Body of pancreas (tissue), 4 donors: Measurements from ENCODE around the gene THAP12. TPM values are rescaled to one million over a fixed set of nuclear protein-coding genes. Genes with fewer than 3 reads are reported as not detected.

ENCODE experiments used
- ATAC-seq: fragments of 150-250 bp; one replicate; pipeline ENCODE4 v1.9.1; 2016
- DNase-seq, 4 donors: peaks; one replicate each; pipeline ENCODE4 v3.0.0-alpha.2; 2019
- H3K27ac ChIP-seq, 4 donors: fragments of 200-600 bp; sonication (generic); 1 replicate in 3 of 4; 2 replicates in 1 of 4; pipeline versions ENCODE4 v1.5.1 to v1.6.1; 2016 to 2019; ENCODE audit warnings: mild to moderate bottlenecking in 1 of 4, mixed read lengths in 1 of 4, moderate library complexity in 1 of 4
- H3K27me3 ChIP-seq, 2 donors: fragments of 200-600 bp; sonication (generic); one replicate each; pipeline ENCODE4 v1.6.0; 2016; ENCODE audit warnings: mild to moderate bottlenecking in 1 of 2
- H3K36me3 ChIP-seq, 2 donors: fragments of 200-600 bp; sonication (generic); replicated peaks in 1 of 2; 2 replicates each; pipeline ENCODE4 v1.5.1; 2016; ENCODE audit warnings: low read depth in 2 of 2; ENCODE audit not compliant: insufficient read depth in 1 of 2
- H3K4me1 ChIP-seq: fragments of 200-600 bp; sonication (generic); one replicate; pipeline ENCODE4 v1.6.0; 2016
- H3K4me3 ChIP-seq, 2 donors: fragments of 200-600 bp; sonication (generic); 1 replicate in 1 of 2; 2 replicates in 1 of 2; pipeline ENCODE4 v1.5.1; 2016 to 2019
- H3K9me3 ChIP-seq, 3 donors: fragments of 200-600 bp; sonication (generic); 1 replicate in 2 of 3; 2 replicates in 1 of 3; pipeline ENCODE4 v1.5.1; 2016
- POLR2A ChIP-seq, 3 donors: fragments of 450-650 bp; IDR thresholded peaks; one replicate each; pipeline ENCODE4 v1.6.1; 2016; ENCODE audit warnings: antibody characterized with exemption in 3 of 3, mild to moderate bottlenecking in 2 of 3
- WGBS, 2 donors: methylation state at CpG; one replicate each; pipeline ENCODE4 v1.1.5; 2017; 5-methylcytosine and 5-hydroxymethylcytosine counted together
- intact Hi-C: fragments of 100-400 bp; cut with DNase I; formaldehyde crosslinking; loops from one replicate; pipeline ENCODE4 v1.15.1; 2023
- total RNA-seq, 2 donors: library from RNA; depleted of rRNA; stranded (reverse); fragments of >200 nt; gene quantifications; one replicate each; pipeline ENCODE4 v1.1.0, GENCODE V29; 2016
- TF ChIP-seq, protein P1 (sequence below), 7 experiments: fragments of 450-650 bp in 4 of 7; fragments of 200-600 bp in 3 of 7; sonication (generic) in 3 of 7; IDR thresholded peaks; one replicate each; pipeline ENCODE4 v1.5.1; 2016 to 2019; ENCODE audit warnings: antibody characterized with exemption in 7 of 7

Gene THAP12
- total RNA-seq, 2 donors from 2014 or later = 42.5 to 47.5 TPM

DNA sequence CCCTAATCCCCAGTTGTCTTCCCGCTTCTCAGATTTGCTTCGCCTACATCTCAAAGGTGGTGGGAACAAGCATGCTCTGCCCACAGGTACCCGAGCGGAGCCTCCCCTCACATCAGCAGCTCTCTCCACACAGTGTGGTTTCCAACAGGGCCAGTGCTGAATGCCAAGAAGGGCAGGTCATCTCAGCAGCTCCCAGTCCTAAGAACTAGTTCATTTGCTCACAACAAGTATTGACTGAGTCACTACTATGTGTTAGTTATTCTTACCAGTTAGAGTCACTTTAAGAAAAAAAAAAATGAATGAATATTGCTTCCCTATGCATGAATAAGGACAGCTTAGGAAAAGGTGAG is 66.2 kb downstream of the THAP12 start:
- TF ChIP-seq, protein P1, sequence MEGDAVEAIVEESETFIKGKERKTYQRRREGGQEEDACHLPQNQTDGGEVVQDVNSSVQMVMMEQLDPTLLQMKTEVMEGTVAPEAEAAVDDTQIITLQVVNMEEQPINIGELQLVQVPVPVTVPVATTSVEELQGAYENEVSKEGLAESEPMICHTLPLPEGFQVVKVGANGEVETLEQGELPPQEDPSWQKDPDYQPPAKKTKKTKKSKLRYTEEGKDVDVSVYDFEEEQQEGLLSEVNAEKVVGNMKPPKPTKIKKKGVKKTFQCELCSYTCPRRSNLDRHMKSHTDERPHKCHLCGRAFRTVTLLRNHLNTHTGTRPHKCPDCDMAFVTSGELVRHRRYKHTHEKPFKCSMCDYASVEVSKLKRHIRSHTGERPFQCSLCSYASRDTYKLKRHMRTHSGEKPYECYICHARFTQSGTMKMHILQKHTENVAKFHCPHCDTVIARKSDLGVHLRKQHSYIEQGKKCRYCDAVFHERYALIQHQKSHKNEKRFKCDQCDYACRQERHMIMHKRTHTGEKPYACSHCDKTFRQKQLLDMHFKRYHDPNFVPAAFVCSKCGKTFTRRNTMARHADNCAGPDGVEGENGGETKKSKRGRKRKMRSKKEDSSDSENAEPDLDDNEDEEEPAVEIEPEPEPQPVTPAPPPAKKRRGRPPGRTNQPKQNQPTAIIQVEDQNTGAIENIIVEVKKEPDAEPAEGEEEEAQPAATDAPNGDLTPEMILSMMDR (IDR thresholded peaks at IDR 0.05) = no peak
- no peak for TF ChIP-seq POLR2A (IDR thresholded peaks at IDR 0.05)
- H3K27me3 ChIP-seq = no peaks in the 10 kb centered on the region
- H3K36me3 ChIP-seq = no peaks in the 10 kb centered on the region
- H3K9me3 ChIP-seq = no peaks in the 10 kb centered on the region
- no peak overlapping the region for H3K4me3 ChIP-seq
- no peak overlapping the region for H3K27ac ChIP-seq
- ATAC-seq (no peak), DNase-seq (no peak)
- intact Hi-C loops = loop anchor here (5.0 to 10.0 kb wide), 2 partner anchors 107 to 420 kb away; partner anchors contain the start of gene WNT11
- H3K4me1 ChIP-seq = peaks cover 4% of the 10 kb centered on the region
- 93 to 100% methylated on average over 4 of the region's 4 CpGs for WGBS, 2 donors

DNA sequence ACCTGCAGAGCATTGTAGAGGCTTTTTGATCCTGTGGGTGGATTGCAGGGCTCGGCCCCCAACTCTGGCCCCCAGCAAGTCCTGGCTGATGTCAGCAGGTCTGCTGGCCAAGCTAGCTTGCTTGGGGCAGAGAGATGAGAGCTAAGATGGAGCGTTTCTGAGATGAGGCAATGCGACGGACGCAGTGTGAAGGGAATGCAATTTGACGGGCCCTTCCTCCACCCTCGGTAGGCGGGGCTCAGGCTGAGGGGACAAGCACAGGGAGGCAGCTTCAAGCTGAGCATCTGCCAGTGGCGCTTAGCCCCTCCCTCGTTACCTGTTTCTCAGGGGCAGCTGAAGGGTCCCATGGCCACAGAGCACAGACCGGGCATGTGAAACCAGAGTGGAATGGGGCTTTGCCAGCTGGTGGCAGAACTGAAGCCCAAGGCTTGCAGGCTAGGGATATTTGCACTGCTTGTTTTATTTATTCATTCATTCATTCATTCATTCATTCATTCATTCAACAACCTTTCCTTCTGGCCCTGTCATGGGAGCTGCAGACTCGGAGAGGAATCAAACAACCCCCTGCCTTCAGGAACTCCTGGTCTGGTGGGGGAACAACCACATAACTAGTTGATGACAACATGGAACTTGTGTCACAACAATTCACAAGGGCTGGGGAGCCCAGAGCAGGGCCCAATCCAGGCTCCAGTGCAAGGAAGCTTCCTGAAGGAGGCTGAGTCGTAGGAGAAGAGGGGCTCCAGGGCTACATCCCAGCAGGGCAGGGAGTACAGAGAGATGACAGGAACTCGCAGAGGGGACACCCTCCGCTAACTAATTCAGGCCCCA is 66.8 kb downstream of the THAP12 start:
- Histone ChIP-seq H3K4me3 (no peak overlapping the region), H3K27ac (no peak overlapping the region), H3K9me3 (no peaks in the 10 kb centered on the region), H3K4me1 (peaks cover 4% of the 10 kb centered on the region), H3K27me3 (no peaks in the 10 kb centered on the region), H3K36me3 (no peaks in the 10 kb centered on the region)
- no peak for TF ChIP-seq POLR2A (IDR thresholded peaks at IDR 0.05)
- TF ChIP-seq, protein P1 (IDR thresholded peaks at IDR 0.05) = no peak
- intact Hi-C loops = loop anchor here (10.0 kb wide), 1 partner anchor 419 kb away; no protein-coding TSS in a partner anchor
- 55 to 66% methylated on average over 10 to 15 of the region's 15 CpGs for WGBS, 2 donors
- DNase-seq = peak in 1 of 4 donors; percentile 17
- ATAC-seq = peak; percentile 9

DNA sequence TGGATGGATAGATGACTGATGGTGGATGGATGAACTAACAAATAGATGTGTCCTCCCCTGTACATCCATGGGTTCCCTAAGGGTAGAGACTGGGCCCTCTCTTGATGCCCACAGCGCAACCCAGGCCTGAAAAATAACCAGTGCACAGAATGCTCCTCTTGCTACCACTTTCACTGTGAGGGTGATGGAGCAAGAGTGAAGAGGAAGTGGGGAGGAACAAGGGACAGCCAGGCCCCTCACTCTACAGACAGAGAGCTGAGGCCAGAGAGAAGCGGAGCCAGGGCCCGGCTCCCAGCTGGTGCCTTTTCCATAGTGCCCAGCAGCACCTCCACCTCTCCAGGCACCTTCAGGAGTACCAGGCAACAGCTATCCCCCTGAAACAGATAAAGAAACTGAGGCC is 67.7 kb downstream of the THAP12 start:
- no peak for DNase-seq
- no peaks in the 10 kb centered on the region for H3K9me3 ChIP-seq
- intact Hi-C loops = loop anchor here (10.0 kb wide), 1 partner anchor 418 kb away; no protein-coding TSS in a partner anchor
- no peaks in the 10 kb centered on the region for H3K27me3 ChIP-seq
- no peak for TF ChIP-seq POLR2A (IDR thresholded peaks at IDR 0.05)
- TF ChIP-seq, protein P1 (IDR thresholded peaks at IDR 0.05) = no peak
- ATAC-seq = no peak
- H3K4me1 ChIP-seq = no peaks in the 10 kb centered on the region
- no peaks in the 10 kb centered on the region for H3K36me3 ChIP-seq
- no peak overlapping the region for H3K27ac ChIP-seq
- H3K4me3 ChIP-seq = no peak overlapping the region
- 51 to 96% methylated on average over 3 of the region's 3 CpGs for WGBS, 2 donors

DNA sequence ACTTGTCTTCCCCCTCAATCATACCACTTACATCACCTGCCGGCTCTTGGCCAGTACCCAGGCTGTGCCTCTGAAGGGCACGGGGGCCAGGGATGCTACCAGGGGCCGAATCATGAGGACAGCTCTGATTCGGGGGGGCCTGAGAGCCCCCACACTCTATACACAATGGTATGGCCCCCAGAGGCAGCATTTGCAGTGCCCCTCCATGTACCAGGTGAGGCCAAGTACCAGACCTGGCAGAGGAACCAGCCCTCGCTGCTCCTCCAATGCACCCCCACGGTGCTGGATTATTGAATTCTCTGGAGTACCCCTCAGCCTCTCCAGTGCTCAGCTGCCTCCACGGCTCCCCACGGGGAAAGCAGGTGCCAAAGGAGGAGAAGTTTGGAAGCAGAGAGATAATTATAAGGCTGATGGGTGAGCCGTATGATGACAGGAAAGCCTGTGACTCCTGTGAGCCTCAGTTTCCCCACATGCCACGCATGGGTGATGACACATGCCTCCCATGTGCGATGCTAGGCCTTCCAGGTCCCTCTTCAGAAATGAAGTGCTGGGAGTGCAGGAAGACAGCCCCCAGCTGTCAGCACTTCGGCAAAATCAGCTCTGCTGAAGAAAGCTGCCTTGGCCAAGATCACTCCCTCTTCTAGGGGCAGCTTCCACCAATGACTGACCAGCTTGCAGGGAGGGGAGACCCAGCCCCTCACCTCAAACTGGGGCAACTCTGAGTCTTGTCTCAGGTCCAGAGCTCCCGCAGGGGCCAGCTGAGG is 69.9 kb downstream of the THAP12 start:
- TF ChIP-seq POLR2A (IDR thresholded peaks at IDR 0.05) = no peak
- TF ChIP-seq, protein P1 (IDR thresholded peaks at IDR 0.05) = no peak
- WGBS, 2 donors = 54 to 70% methylated on average over 10 to 13 of the region's 13 CpGs
- no peak for DNase-seq
- no peaks in the 10 kb centered on the region for H3K4me1 ChIP-seq
- intact Hi-C loops = loop anchor here (10.0 kb wide), 1 partner anchor 416 kb away; no protein-coding TSS in a partner anchor
- no peak for ATAC-seq
- H3K4me3 ChIP-seq = no peak overlapping the region
- H3K27me3 ChIP-seq = no peaks in the 10 kb centered on the region
- H3K9me3 ChIP-seq = no peaks in the 10 kb centered on the region
- H3K36me3 ChIP-seq = no peaks in the 10 kb centered on the region
- no peak overlapping the region for H3K27ac ChIP-seq
